OCI-LY7 (cell line): ENCODE measurements around the gene ASB13. TPM values are rescaled to one million over a fixed set of nuclear protein-coding genes. Genes with fewer than 3 reads are reported as not detected.
"Not testable (repeated sequence)": the region's sequence is repeated elsewhere in the genome, so short reads cannot be mapped to it uniquely, and the experiment has no call there.

Source experiments
- BruUV-seq: library from RNA; stranded (reverse); fragments of 400-500 nt; replicated peaks from 2 replicates; lab custom pipeline; 2021; lab: Mats Ljungman, UMichigan
- CTCF ChIA-PET: fragments of 300-600 bp; sonication (Branson Sonifier 250); formaldehyde crosslinking; loops from one replicate; lab custom pipeline; 2022; ENCODE audit warnings: antibody characterized with exemption; ENCODE audit not compliant: unreplicated experiment; lab: Charles Lee
- POLR2A ChIA-PET: fragments of 300-600 bp; sonication (Branson Sonifier 250); formaldehyde crosslinking; loops from one replicate; lab custom pipeline; 2022; ENCODE audit warnings: antibody characterized with exemption; lab: Charles Lee
- DNase-seq: peaks from one replicate; pipeline ENCODE4 v3.0.0-alpha.2; 2015; ENCODE audit warnings: low spot score
- H2AFZ ChIP-seq: fragments of 200-600 bp; sonication (generic), shearing (Covaris generic); 2 replicates; pipeline ENCODE4 v1.6.1; 2014; ENCODE audit warnings: mild to moderate bottlenecking, antibody characterized with exemption, low read length, moderate library complexity
- H3K27ac ChIP-seq: fragments of 200-600 bp; sonication (generic); 2 replicates; pipeline ENCODE4 v1.5.1; 2014; ENCODE audit warnings: mixed run types, low read depth, mild to moderate bottlenecking, moderate library complexity, low read length, inconsistent platforms; ENCODE audit not compliant: poor library complexity, severe bottlenecking
- H3K36me3 ChIP-seq: fragments of 200-600 bp; sonication (generic); 2 replicates; pipeline ENCODE4 v1.6.1; 2014; ENCODE audit warnings: mild to moderate bottlenecking, antibody characterized with exemption, low read length, moderate library complexity, mixed read lengths; ENCODE audit not compliant: insufficient read depth
- H3K4me1 ChIP-seq: fragments of 200-600 bp; sonication (generic); 2 replicates; pipeline ENCODE4 v1.5.1; 2014; ENCODE audit warnings: mild to moderate bottlenecking, low read length; ENCODE audit not compliant: insufficient read depth, poor library complexity, severe bottlenecking
- H3K4me2 ChIP-seq: fragments of 200-600 bp; sonication (generic); 2 replicates; pipeline ENCODE4 v1.6.1; 2014; ENCODE audit warnings: mild to moderate bottlenecking, low read length
- H3K4me3 ChIP-seq: fragments of 200-600 bp; sonication (generic); 2 replicates; pipeline ENCODE4 v1.5.1; 2014; ENCODE audit warnings: mild to moderate bottlenecking, low read depth, low read length; ENCODE audit not compliant: poor library complexity, severe bottlenecking
- H3K79me2 ChIP-seq: fragments of 200-600 bp; sonication (generic); 2 replicates; pipeline ENCODE4 v1.6.1; 2016; ENCODE audit warnings: low read depth, mild to moderate bottlenecking, low read length, moderate library complexity, mixed read lengths; ENCODE audit not compliant: insufficient read depth
- H3K9me2 ChIP-seq: fragments of 200-600 bp; sonication (generic); 2 replicates; pipeline ENCODE4 v1.6.1; 2016; ENCODE audit warnings: mild to moderate bottlenecking, low read length, mixed read lengths; ENCODE audit not compliant: insufficient read depth
- H3K9me3 ChIP-seq: fragments of 200-600 bp; sonication (generic); 2 replicates; pipeline ENCODE4 v1.6.1; 2014; ENCODE audit warnings: mild to moderate bottlenecking, mixed run types, low read length, mixed read lengths
- H4K20me1 ChIP-seq: fragments of 200-600 bp; sonication (generic); 2 replicates; pipeline ENCODE4 v1.6.1; 2014; ENCODE audit warnings: mild to moderate bottlenecking, antibody characterized with exemption, low read length, moderate library complexity, mixed read lengths; ENCODE audit not compliant: insufficient read depth
- EZH2phosphoT487 ChIP-seq: fragments of 200-600 bp; sonication (generic); IDR thresholded peaks from 2 replicates; pipeline ENCODE4 v1.6.1; 2018; ENCODE audit warnings: low read depth, borderline replicate concordance, mild to moderate bottlenecking, mixed run types, antibody characterized with exemption, low read length, moderate library complexity, mixed read lengths
- intact Hi-C: fragments of 100-400 bp; cut with micrococcal nuclease; formaldehyde crosslinking; loops from one replicate; pipeline ENCODE4 v1.10.0; 2022; ENCODE audit not compliant: unreplicated experiment
- total RNA-seq, 2 experiments: library from RNA; depleted of rRNA in 1 of 2; stranded (reverse); fragments of >200 nt in 1 of 2; shearing (Covaris generic) in 1 of 2; gene quantifications; 2 replicates each; pipeline ENCODE4 v1.2.3, GENCODE V29; 2014 to 2022
- TF ChIP-seq, protein P1 (sequence below): fragments of 200-600 bp; sonication (generic); conservative IDR thresholded peaks from 2 replicates; pipeline ENCODE4 v1.5.1; 2014; ENCODE audit warnings: mild to moderate bottlenecking, antibody characterized with exemption, low read length, moderate library complexity, mixed read lengths

Gene ASB13
- total RNA-seq, 2 experiments from 2014 or later = 25.6 to 108 TPM

DNA sequence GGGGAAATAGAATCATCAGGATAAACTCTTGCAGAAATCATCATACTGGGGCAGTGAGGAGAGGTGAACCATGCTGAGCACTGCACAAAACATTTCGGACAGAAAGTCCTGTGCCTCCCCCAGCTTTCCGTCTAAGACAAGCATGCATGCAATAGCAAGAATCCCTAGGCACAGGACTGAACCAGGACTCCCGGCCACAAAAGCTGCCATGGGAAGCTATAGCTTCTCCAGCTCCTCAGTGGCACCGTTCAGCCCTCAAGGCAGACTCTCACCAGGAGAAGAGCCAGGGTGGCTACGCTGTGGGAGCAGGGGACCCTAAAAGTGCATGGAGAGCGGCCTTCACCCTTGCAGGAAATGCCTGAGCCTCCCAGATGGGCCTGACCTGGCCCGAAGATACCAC lies 70.8 kb downstream of the ASB13 start:
- TF ChIP-seq, protein P1, sequence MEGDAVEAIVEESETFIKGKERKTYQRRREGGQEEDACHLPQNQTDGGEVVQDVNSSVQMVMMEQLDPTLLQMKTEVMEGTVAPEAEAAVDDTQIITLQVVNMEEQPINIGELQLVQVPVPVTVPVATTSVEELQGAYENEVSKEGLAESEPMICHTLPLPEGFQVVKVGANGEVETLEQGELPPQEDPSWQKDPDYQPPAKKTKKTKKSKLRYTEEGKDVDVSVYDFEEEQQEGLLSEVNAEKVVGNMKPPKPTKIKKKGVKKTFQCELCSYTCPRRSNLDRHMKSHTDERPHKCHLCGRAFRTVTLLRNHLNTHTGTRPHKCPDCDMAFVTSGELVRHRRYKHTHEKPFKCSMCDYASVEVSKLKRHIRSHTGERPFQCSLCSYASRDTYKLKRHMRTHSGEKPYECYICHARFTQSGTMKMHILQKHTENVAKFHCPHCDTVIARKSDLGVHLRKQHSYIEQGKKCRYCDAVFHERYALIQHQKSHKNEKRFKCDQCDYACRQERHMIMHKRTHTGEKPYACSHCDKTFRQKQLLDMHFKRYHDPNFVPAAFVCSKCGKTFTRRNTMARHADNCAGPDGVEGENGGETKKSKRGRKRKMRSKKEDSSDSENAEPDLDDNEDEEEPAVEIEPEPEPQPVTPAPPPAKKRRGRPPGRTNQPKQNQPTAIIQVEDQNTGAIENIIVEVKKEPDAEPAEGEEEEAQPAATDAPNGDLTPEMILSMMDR = no peak
- no peak for TF ChIP-seq EZH2phosphoT487
- H2AFZ ChIP-seq = no peak overlapping the region
- DNase-seq = no peak
- no peaks in the 10 kb centered on the region for H3K36me3 ChIP-seq
- no peaks in the 10 kb centered on the region for H3K79me2 ChIP-seq
- CTCF ChIA-PET = no interaction called here
- BruUV-seq = no TSS peak
- no peak overlapping the region for H3K4me2 ChIP-seq
- H3K4me3 ChIP-seq = no peak overlapping the region
- POLR2A ChIA-PET = interaction anchor here (0.7 to 2.5 kb wide), 2 partner anchors 9 to 11 kb away, joined by 5 to 13 read pairs; no protein-coding TSS in a partner anchor
- peaks cover 33% of the 10 kb centered on the region for H3K4me1 ChIP-seq
- intact Hi-C loops = no loop called here
- H3K9me2 ChIP-seq = no peaks in the 10 kb centered on the region
- no peaks in the 10 kb centered on the region for H3K9me3 ChIP-seq
- H3K27ac ChIP-seq = no peak overlapping the region
- H4K20me1 ChIP-seq = no peaks in the 10 kb centered on the region

GRCh38 chr10:5595095-5595494 lies 71.3 kb downstream of the ASB13 start:
- no peaks in the 10 kb centered on the region for H3K9me2 ChIP-seq
- no peaks in the 10 kb centered on the region for H4K20me1 ChIP-seq
- intact Hi-C loops = no loop called here
- H3K4me2 ChIP-seq = no peak overlapping the region
- ChIA-PET POLR2A (interaction anchor here (0.7 to 2.5 kb wide), 2 partner anchors 10 kb away, joined by 5 to 13 read pairs; no protein-coding TSS in a partner anchor), CTCF (no interaction called here)
- H3K4me1 ChIP-seq = peaks cover 38% of the 10 kb centered on the region
- no peak overlapping the region for H3K4me3 ChIP-seq
- no peaks in the 10 kb centered on the region for H3K9me3 ChIP-seq
- no TSS peak for BruUV-seq
- H3K79me2 ChIP-seq = no peaks in the 10 kb centered on the region
- no peak overlapping the region for H3K27ac ChIP-seq
- no peak for DNase-seq
- TF ChIP-seq EZH2phosphoT487 = no peak
- TF ChIP-seq, protein P1 = no peak
- 0 out of 2 replicates have a peak overlapping the region, but pooled peaks have one; percentile 74 for H2AFZ ChIP-seq
- no peaks in the 10 kb centered on the region for H3K36me3 ChIP-seq

DNA sequence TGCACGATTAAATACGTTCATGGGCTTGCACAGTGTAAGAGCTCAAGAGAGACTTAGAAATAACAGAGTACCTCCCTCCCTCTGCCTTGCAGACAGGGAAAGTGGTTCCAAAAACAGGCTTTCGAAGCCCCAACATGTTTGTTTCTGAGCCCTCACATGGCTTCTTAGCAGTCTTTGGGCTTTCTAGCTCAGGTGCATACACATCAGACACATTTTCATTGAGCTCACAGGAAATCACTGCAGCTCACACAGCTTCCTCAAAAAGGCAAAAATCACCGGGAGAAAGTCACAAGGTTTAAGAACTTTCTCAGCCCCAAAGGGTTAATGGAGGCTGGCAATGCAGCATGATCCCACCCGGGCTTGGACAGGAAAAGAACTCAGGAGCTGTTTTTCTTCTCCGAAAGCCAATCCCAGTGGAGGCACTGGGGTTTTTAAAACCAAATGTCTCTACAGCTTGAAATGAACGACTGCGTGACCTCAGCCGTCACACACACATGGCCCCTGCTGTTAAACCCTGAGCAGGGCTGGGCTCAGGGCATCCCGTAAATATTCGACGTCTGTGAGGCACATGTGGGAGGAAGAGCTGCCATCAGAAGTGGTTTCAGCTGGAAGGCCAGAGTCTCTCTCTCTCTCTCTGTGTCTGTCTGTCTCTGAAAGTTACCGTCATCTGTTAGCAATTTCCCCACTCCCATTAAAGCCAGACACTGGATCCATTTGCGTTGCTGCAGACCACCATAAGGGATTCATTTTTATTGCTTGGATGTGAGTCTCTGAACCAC lies 71.9 kb downstream of the ASB13 start:
- intact Hi-C loops = no loop called here
- TF ChIP-seq, protein P1 = no peak
- TF ChIP-seq EZH2phosphoT487 = no peak
- BruUV-seq = no TSS peak
- Histone ChIP-seq H2AFZ (peak overlapping the region; percentile 74), H3K27ac (no peak overlapping the region), H3K4me2 (peak overlapping the region; percentile 31), H4K20me1 (no peaks in the 10 kb centered on the region), H3K9me2 (no peaks in the 10 kb centered on the region), H3K4me1 (peaks cover 44% of the 10 kb centered on the region), H3K4me3 (no peak overlapping the region), H3K36me3 (no peaks in the 10 kb centered on the region), H3K9me3 (no peaks in the 10 kb centered on the region), H3K79me2 (no peaks in the 10 kb centered on the region)
- peak; percentile 51 for DNase-seq
- ChIA-PET CTCF (no interaction called here), POLR2A (interaction anchor here (0.5 to 2.5 kb wide), 3 partner anchors 10 to 66 kb away, joined by 3 to 13 read pairs (median 4); no protein-coding TSS in a partner anchor)

- intact Hi-C loops, BruUV-seq, H3K27ac ChIP-seq, DNase-seq, H4K20me1 ChIP-seq, H3K9me2 ChIP-seq, H3K9me3 ChIP-seq, H3K36me3 ChIP-seq, H3K4me2 ChIP-seq, H3K79me2 ChIP-seq, H2AFZ ChIP-seq, CTCF ChIA-PET, H3K4me3 ChIP-seq: not testable (repeated sequence)
- POLR2A ChIA-PET = interaction anchor here (2.5 kb wide), 1 partner anchor 9 kb away, joined by 13 read pairs; no protein-coding TSS in a partner anchor
- peaks cover 55% of the 10 kb centered on the region for H3K4me1 ChIP-seq
Observed at GRCh38 chr10:5593347-5593746, 73.0 kb downstream of the ASB13 start.
